Panc1 (cell line): ENCODE results near the gene FHIT.

Source experiments
- POLR2AphosphoS5 ChIP-seq: IDR thresholded peaks from 2 replicates; pipeline ENCODE4 v1.6.1; 2012; ENCODE audit warnings: mild to moderate bottlenecking, low read depth, low read length, moderate library complexity
- SIN3A ChIP-seq: IDR thresholded peaks from 2 replicates; pipeline ENCODE4 v1.6.1; 2012; ENCODE audit warnings: low read depth, mild to moderate bottlenecking, low read length, moderate library complexity, borderline replicate concordance; ENCODE audit not compliant: insufficient read depth
- TCF7L2 ChIP-seq: IDR thresholded peaks from 2 replicates; pipeline ENCODE4 v1.6.1; 2011; ENCODE audit warnings: mild to moderate bottlenecking, low read depth, low read length, inconsistent platforms
- TF ChIP-seq, protein P1 (sequence below): fragments of 450-650 bp; IDR thresholded peaks from 2 replicates; pipeline ENCODE4 v1.5.1; 2017; ENCODE audit warnings: mild to moderate bottlenecking
- TF ChIP-seq, protein P2 (sequence below), 2 experiments: IDR thresholded peaks; 2 replicates each; pipeline ENCODE4 v1.6.1; 2011 to 2012; ENCODE audit warnings: low read depth in 2 of 2, control low read depth in 1 of 2, low read length in 1 of 2, mild to moderate bottlenecking in 1 of 2, moderate library complexity in 1 of 2; ENCODE audit not compliant: insufficient read depth in 1 of 2

DNA sequence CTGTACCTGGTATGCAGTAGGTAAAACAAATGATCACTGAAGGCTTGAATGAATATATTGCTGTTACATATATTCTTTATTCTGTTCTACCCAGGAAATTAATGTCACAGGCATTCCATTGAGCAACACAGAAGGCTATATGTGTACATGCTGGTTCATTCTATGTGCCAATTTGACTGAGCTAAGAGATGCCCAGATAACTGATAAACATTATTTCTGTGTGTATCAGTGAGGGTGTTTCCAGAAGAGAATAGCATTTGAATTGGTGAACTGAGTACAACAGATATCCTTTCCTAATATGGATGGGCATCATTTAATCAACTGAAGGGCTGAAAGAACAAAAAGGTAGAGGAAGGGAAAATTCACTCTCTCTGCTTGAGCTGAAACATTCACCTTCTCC is 886.8 kb downstream of the FHIT start:
- TF ChIP-seq, protein P1, sequence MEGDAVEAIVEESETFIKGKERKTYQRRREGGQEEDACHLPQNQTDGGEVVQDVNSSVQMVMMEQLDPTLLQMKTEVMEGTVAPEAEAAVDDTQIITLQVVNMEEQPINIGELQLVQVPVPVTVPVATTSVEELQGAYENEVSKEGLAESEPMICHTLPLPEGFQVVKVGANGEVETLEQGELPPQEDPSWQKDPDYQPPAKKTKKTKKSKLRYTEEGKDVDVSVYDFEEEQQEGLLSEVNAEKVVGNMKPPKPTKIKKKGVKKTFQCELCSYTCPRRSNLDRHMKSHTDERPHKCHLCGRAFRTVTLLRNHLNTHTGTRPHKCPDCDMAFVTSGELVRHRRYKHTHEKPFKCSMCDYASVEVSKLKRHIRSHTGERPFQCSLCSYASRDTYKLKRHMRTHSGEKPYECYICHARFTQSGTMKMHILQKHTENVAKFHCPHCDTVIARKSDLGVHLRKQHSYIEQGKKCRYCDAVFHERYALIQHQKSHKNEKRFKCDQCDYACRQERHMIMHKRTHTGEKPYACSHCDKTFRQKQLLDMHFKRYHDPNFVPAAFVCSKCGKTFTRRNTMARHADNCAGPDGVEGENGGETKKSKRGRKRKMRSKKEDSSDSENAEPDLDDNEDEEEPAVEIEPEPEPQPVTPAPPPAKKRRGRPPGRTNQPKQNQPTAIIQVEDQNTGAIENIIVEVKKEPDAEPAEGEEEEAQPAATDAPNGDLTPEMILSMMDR: no peak
- TF ChIP-seq POLR2AphosphoS5: no peak
- TF ChIP-seq, protein P2, sequence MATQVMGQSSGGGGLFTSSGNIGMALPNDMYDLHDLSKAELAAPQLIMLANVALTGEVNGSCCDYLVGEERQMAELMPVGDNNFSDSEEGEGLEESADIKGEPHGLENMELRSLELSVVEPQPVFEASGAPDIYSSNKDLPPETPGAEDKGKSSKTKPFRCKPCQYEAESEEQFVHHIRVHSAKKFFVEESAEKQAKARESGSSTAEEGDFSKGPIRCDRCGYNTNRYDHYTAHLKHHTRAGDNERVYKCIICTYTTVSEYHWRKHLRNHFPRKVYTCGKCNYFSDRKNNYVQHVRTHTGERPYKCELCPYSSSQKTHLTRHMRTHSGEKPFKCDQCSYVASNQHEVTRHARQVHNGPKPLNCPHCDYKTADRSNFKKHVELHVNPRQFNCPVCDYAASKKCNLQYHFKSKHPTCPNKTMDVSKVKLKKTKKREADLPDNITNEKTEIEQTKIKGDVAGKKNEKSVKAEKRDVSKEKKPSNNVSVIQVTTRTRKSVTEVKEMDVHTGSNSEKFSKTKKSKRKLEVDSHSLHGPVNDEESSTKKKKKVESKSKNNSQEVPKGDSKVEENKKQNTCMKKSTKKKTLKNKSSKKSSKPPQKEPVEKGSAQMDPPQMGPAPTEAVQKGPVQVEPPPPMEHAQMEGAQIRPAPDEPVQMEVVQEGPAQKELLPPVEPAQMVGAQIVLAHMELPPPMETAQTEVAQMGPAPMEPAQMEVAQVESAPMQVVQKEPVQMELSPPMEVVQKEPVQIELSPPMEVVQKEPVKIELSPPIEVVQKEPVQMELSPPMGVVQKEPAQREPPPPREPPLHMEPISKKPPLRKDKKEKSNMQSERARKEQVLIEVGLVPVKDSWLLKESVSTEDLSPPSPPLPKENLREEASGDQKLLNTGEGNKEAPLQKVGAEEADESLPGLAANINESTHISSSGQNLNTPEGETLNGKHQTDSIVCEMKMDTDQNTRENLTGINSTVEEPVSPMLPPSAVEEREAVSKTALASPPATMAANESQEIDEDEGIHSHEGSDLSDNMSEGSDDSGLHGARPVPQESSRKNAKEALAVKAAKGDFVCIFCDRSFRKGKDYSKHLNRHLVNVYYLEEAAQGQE (IDR thresholded peaks at IDR 0.05; ENCODE audit: insufficient read depth in 1 of 2, low read depth in 2 of 2, low read length in 1 of 2): no peak
- TF ChIP-seq TCF7L2: no peak
- no peak for TF ChIP-seq SIN3A
